Ishikawa (cell line): ENCODE results near the gene BTRC.
A peak's percentile ranks its signal among the peaks of the same experiment; 100 is the strongest.

Source experiments
- CEBPB ChIP-seq: IDR thresholded peaks from 2 replicates; pipeline ENCODE4 v1.6.1; 2012
- CREB1 ChIP-seq: IDR thresholded peaks from 2 replicates; pipeline ENCODE4 v1.6.1; 2012; ENCODE audit warnings: low read depth
- EGR1 ChIP-seq: IDR thresholded peaks from 2 replicates; pipeline ENCODE4 v1.6.1; 2012
- REST ChIP-seq: IDR thresholded peaks from 2 replicates; pipeline ENCODE4 v1.6.1; 2012; ENCODE audit warnings: low read depth, mild to moderate bottlenecking
- TAF1 ChIP-seq: IDR thresholded peaks from 2 replicates; pipeline ENCODE4 v1.6.1; 2012; ENCODE audit warnings: low read depth, mild to moderate bottlenecking
- TEAD4 ChIP-seq: IDR thresholded peaks from 2 replicates; pipeline ENCODE4 v1.6.1; 2012

- no peak for TF ChIP-seq CREB1
- no peak for TF ChIP-seq CEBPB
- TF ChIP-seq REST, result no peak
- no peak for TF ChIP-seq TEAD4
- TF ChIP-seq EGR1, result no peak
- peak; percentile 9; the same call in 1 of the 2 replicates for TF ChIP-seq TAF1
Observed at GRCh38 chr10:101354328-101355071, 535 bp downstream of the BTRC start.
